ENCODE results near the gene FAAP100.

DNA sequence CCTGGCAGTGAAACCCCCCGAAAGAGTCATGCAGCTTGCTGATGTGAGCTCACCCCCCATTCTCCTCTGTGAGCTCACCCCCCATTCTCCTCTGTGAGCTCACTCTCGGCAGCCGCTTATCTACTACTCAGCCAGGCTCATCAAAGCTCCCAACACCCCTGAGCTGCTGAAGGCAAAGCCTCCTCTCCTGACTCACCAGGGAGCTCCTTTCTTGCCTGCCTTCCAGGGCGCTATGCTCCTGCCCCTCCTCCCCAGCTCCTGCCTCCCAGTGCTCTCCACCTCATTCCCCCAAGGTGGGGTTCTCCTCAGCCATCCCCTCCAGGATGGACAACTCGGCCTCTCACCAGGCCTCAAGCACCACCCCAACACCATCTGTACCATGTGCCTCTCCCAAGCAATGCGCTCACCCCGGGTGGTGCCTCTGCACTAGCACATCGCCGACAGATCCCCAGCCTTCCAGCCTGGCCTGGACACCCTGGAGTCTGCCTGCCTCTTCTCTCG lies 27.7 kb upstream of the FAAP100 start:
- TF ChIP-seq, protein P1, sequence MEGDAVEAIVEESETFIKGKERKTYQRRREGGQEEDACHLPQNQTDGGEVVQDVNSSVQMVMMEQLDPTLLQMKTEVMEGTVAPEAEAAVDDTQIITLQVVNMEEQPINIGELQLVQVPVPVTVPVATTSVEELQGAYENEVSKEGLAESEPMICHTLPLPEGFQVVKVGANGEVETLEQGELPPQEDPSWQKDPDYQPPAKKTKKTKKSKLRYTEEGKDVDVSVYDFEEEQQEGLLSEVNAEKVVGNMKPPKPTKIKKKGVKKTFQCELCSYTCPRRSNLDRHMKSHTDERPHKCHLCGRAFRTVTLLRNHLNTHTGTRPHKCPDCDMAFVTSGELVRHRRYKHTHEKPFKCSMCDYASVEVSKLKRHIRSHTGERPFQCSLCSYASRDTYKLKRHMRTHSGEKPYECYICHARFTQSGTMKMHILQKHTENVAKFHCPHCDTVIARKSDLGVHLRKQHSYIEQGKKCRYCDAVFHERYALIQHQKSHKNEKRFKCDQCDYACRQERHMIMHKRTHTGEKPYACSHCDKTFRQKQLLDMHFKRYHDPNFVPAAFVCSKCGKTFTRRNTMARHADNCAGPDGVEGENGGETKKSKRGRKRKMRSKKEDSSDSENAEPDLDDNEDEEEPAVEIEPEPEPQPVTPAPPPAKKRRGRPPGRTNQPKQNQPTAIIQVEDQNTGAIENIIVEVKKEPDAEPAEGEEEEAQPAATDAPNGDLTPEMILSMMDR (IDR thresholded peaks at IDR 0.05) = no peak
- TF ChIP-seq POLR2A (IDR thresholded peaks at IDR 0.05) (no peak), POLR2AphosphoS5 (IDR thresholded peaks at IDR 0.05; ENCODE audit: insufficient read depth in 1 of 2, low read depth in 1 of 2) (no peak)

All from vagina (tissue), 2 donors.